Measurements from ENCODE around the gene NR5A2.

Gene NR5A2

DNA sequence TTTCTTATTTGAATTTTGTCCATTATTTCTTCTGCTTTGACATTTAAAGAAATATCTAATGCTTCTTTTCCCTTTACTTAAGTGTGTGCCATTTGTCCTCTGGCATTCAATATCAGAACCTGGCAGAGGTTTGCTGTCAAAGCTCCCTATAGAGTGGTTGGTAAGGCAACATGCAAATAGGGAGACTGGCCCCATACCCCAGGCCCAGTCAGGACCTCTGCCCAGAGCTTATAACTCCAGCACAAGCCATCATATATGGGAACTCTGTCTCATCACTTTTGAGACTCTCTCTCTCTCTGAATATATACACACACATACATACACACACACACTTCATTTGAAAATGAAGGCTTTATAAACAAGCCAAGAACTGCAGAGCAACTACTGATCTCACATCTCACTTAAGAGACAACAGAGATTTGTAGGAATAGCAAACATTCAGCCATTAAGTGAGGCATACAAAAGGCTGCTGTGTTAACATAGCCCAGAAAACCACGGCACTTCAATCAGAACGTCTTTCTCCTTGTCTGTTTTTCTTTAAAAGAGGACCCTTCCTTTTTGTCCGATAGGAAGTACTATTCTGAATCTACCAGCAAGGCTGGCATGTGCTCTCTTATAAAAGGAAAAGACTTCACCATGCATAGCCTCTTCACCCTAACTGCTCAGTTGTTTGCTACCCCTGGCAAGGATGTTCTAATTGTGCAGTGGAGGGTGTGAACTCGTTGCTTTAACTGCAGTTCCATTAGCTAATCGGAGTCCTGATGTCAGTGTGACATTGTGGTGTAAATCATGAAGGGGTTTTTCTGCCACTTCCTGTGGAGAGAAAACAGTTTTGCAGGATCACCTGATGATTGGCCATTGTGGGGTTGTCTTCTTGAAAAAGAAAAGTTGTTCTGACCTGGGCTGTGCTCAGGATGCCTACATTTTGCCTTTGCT is 101.7 kb downstream of the NR5A2 start:
- DNase-seq (ENCODE audit: low spot score) = no peak

DNA sequence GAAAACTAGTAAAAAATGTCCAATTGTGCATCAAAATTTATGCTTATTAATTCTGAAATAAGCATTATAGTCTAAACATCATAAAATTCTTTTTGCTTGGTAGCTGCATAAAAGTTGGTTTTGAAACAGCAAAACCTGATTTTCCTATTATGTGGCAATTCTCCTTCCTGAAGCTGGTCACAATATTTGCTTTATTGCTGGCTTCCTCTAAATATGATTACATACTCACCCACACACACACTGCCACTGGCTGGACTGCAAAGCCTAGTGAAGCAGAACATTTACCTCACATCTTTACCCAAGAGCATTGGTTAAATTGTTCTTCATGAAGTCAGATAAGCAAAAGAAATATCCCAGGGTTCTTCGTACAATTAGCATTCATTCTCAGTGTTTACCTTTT is 103.0 kb downstream of the NR5A2 start:
- peak; percentile 49 for DNase-seq (ENCODE audit: low spot score)

- DNase-seq (ENCODE audit: low spot score) = peak; percentile 27
Measured at GRCh38 chr1:200131551-200132125, 104.1 kb downstream of the NR5A2 start.

DNA sequence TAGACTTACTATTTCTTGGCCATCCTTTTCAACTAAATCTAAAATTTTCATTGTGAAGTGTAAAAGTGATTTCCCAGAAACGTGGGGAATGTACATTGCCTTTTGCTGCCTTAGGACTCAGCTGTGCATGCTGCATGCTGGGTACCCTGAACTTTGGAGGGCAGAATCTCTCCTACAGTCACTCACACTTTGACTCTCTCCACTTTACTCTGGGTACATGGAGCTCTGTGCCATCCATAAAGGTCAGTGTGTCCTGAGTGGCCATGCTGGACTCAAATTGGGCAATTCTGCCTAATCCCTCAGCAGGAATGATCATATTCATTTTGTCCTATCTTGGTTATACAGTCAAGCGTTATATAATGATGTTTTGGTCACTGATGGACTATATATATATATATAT is 105.6 kb downstream of the NR5A2 start:
- no peak for DNase-seq (ENCODE audit: low spot score)

GRCh38 chr1:200134116-200134515 is 106.6 kb downstream of the NR5A2 start:
- DNase-seq (ENCODE audit: low spot score) = peak; percentile 42

- no peak for DNase-seq (ENCODE audit: low spot score)
Measured at GRCh38 chr1:200136384-200136783, 108.9 kb downstream of the NR5A2 start.

DNA sequence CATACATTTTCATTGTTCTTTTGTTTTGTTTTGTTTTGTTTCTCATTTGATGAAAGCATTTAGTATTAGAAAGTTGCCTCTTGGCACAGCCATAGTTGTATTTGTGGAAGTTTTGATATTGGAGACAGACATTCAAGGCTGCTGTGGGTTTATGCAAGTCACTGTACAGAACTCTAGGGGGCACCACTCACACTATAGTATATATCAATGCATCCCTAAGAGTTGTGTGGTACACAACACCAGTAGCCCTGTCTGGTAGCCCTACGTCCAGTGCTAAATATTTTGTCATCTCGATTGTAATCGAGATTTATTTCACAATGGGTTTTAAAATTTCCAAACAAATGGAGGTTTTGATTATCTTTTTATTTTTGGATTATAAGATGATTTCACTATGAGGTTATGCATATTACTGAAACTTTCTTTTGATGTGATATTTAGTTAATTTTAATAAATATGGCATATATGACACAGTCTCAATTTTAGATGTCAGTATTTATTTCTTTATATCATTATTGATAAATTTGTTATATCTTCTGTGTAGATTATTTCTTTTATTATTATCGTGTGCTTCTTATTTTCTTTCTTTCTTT is 112.2 kb downstream of the NR5A2 start:
- peak; percentile 61 for DNase-seq (ENCODE audit: low spot score)

DNA sequence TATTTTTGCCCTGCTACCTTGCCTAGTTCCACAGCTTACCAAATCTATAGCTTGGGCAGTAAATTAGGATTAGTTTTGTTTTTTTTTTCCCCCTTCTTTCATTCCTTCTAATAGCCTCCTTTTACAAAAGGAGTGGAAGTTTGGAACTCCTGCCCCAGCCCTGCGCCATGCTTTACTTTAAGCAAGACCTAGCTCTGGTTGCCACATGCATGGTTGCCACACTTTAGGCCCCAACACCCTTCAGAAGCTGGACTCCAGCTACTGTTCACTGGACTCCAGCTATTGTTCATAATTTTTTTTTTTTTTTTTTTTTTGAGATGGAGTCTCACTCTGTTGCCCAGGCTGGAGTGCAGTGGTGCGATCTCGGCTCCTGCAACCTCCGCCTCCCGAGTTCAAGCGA is 115.8 kb downstream of the NR5A2 start:
- no peak for DNase-seq (ENCODE audit: low spot score)

GRCh38 chr1:200146100-200146499 is 118.6 kb downstream of the NR5A2 start:
- no peak for DNase-seq (ENCODE audit: low spot score)

DNA sequence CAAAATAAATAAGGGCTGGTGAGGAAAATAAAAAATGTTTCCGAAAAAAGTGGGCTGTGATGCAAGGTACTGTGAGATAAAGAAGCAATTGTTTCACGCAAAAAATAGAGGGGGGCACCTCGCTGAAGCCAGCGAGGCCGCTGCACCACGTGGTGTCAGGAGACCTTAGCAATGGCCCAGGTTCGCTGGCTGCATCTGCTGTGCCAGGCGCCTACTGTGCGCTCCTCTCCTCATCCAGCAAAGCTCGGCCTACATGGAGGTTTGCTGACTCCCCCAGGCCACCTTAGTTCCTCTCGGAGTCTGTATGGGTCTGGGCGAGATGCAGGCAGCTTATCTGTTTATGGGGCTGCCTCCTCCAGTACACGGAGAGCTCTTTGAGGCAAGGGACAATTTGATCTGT is 119.6 kb downstream of the NR5A2 start:
- DNase-seq (ENCODE audit: low spot score) = no peak

DNA sequence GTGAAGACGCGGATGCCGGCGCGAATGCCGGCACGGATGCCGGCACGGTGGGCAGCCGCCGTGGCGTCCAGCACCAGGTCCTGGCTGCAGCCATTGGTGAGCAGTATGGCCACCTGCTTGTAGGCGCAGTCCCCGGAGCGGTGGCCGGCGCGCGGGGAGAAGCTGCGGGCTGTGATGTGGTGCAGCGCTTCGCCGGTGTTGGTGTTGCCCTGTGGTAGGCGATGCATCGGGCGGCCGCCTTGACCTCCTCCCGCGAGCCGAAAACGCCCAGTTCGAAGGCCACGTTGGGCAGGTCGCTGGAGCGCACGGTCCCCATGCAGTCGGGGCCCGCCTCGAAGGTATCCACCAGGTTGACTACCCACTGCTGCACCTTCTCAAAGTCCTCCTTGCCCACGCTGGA is 120.2 kb downstream of the NR5A2 start:
- no peak for DNase-seq (ENCODE audit: low spot score)

- DNase-seq (ENCODE audit: low spot score) = peak; percentile 4
Measured at GRCh38 chr1:200150006-200150405, 122.5 kb downstream of the NR5A2 start.

- DNase-seq (ENCODE audit: low spot score) = peak; percentile 85
Measured at GRCh38 chr1:200150721-200151120, 123.2 kb downstream of the NR5A2 start.

DNA sequence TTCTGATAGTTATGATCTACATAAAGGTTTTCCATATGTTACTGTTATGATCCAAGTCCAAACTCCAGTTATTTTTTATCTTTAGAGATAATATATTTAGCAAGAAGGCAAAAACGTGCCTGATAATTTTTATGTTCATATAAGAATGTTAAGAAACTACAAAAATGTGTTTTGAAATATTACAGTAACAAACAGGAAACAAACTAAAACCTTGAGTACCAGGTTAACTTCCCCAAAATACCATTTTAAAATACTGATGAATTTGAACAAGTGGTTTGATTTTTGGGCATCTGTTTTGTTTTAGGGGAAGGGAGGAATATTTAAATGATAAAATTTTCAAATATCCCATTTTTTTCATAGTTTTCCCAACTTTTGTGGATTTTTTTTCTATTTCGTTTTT is 124.8 kb downstream of the NR5A2 start:
- DNase-seq (ENCODE audit: low spot score) = no peak

DNA sequence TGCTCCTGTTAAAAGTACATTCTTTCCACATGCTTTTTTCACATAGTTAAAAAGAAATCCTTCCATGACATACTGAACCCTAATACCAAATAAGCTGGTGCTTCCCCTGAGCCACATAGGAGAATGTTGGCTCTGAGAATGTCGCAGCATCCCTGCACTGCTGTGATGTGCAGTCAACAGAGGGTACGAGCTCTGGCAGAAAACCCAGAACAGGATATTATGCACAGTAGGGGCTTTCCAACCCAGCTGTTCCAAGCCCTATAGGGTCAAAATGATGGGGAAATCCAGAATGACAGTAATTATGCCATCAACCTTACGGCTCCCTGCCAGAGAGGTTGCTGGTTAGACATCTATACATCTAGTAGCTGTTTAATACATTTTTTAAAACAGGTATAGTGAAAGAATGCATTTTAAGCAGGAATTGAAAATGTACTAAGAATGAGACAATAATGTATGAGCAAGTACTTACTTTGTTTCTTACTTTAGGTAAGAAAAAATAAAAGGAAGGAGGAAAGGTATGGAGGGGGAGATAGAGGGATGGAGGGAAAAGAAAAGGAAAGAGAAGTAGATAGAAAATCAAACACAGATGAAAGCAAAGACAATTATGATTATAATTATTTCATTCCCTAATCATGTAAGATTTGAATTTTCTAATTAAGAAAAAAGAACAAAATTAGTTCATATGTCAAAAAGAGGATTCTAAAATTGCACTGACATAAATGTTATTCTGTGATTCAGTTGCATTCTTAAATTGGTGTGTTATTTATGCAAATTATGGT is 126.0 kb downstream of the NR5A2 start:
- DNase-seq (ENCODE audit: low spot score) = no peak

GRCh38 chr1:200154069-200154767 is 126.7 kb downstream of the NR5A2 start:
- DNase-seq (ENCODE audit: low spot score) = no peak

GRCh38 chr1:200157715-200158114 is 130.2 kb downstream of the NR5A2 start:
- DNase-seq (ENCODE audit: low spot score) = no peak

DNA sequence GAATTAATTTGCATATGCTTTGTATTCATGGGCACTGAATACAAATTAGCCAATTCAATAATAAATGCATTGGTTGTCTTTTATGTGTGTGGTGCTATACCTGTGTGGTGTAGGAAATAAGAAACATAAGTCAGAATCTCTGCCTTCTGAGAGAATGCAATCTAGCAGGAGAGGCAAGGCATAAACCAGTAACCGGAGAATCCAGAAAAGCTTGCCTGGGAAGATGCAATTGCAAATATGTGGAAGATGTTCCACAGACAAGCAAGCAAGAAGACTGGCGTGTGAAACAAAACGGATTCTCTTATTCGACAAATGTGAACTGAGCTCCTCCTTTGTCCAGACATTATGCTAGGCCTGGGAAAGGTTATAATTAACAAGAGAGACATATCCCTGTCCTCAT is 134.3 kb downstream of the NR5A2 start:
- no peak for DNase-seq (ENCODE audit: low spot score)

GRCh38 chr1:200162258-200162657 is 134.7 kb downstream of the NR5A2 start:
- DNase-seq (ENCODE audit: low spot score) = no peak

DNA sequence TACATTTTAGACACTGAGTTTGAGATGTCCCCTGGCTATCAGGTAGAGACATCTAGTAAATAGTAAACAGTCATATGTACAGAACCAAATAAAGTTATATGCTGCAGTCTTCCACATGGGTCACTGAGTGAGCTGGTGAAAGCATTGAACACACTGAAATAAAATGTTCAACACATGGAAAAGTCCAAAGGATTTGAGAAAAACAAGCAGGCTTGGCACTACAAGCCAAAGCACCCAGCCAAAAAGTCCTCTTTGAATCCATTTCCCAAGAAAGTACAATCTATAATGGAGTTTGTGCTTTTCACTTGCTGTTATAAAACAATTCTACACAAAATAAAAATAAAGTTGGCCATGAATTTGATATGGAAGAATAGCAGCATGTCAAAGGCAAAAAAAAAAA is 135.4 kb downstream of the NR5A2 start:
- no peak for DNase-seq (ENCODE audit: low spot score)

GRCh38 chr1:200163911-200164310 is 136.4 kb downstream of the NR5A2 start:
- no peak for DNase-seq (ENCODE audit: low spot score)
